GM19397 (cell line): Measurements from ENCODE around the gene MARCHF10.

ENCODE experiments used
- ATAC-seq: cut with Tn5 transposase; IDR thresholded peaks from one replicate; pipeline ENCODE4 v1.9.1; 2021; ENCODE audit warnings: mild to moderate bottlenecking, moderate library complexity; ENCODE audit not compliant: unreplicated experiment

Gene MARCHF10

DNA sequence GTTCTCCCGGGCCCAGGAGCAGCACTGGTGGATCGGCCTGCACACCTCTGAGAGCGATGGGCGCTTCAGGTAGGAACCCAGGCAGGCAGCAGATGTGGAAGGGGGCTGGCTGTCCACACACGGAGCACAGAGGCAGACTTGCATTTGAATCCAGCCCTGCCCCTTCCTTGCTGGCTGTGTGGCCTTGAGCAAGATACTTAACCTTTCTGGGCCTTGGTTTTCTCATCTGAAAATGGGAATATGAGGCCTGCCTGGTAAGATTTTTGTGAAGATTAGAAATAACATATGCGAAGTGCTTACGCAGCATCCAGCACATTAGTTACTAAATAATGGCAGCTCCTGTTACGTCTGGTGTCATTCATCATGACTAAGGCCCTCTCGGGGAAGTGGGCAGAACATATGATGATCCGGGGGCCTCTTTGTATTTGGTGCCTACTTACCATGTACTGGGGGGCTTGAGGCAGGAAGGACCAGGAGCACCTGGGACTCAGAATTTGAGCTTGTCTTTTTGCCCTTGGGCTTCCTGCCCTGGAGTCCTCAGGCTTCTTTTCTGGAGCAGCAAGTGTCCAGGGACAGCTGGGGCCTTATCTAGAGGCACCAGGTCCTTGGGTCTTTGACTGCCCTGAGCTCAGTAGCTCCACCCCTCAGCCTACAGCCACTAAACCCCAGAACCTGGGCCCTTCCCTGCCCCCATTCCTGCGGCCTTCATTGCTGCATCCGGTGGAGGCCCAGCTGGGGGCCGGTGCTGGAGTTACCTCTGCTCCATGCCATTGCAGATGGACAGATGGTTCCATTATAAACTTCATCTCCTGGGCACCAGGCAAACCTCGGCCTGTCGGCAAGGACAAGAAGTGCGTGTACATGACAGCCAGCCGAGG, 126.8 kb downstream of the MARCHF10 start:
- no peak for ATAC-seq

DNA sequence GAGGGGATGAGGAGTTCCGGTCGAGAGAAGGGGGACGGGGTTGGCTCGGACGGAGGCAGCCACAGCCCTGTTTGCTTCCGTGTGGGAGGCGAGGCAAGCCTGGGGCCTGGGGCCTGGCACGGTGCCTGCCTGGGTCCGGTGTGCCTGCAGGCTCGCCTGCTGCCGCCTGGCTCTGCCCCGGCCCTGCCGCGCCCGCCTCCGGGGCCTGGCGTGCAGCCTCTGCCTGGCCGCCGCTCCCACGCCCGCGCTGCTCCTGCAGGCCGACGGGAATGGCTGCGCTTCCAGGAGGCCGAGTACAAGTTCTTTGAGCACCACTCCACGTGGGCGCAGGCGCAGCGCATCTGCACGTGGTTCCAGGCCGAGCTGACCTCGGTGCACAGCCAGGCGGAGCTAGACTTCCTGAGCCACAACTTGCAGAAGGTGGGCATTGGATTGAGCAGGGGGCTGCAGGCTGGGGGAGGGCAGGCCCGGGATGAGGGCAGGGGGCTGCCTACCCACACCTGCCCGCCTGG, 127.5 kb downstream of the MARCHF10 start:
- ATAC-seq = no peak

DNA sequence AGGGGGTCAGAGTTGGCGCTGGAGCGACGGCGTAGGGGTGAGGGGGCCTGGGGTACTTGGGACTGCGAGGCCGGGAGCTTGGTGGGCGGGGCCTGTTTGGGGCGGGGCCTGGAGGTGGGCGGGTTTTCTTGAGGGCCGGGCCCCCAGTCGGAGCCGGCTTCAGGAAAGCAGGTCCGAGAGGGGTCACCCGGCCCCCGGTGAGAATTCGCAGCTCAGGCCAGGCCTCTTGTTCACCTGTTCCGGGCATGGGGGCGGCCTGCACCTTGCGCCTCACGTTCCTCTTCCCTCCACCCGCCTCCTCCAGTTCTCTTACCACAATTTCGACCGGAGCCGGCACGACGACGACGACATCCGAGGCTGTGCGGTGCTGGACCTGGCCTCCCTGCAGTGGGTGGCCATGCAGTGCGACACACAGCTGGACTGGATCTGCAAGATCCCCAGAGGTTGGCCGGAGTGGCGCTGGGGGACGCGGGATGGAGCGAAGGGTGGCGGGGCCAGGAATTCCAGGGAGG, 128.2 kb downstream of the MARCHF10 start:
- ATAC-seq = no peak

DNA sequence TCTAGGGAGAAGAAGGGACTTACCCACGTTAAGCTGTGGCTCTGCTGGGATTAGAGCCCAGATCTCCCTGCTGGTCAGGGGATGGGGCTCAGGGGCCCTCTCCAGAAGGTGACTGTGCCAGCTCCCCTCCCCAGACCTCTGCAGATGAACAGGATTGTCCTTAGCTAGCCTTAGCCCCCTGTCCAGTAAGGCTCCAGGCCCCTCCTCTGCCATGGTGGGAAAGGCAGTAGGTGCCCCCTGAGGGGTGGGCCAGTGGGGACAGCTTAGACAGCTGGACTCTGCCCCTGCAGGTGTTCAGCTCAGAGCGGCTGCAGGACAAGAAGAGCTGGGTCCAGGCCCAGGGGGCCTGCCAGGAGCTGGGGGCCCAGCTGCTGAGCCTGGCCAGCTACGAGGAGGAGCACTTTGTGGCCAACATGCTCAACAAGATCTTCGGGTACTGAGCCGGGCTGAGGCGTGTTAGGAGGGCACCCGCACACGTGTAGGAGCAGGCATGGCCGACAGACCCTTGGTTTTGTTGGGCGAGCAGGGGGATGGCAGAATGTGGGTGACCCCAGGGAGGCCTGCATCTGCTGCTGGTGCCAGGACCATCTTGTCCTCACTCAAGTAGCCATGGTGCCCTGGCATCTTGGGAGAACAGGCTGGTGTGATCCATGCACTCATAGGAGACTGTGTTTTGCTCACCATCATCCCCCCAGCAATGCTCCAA, 129.7 kb downstream of the MARCHF10 start:
- ATAC-seq = no peak

DNA sequence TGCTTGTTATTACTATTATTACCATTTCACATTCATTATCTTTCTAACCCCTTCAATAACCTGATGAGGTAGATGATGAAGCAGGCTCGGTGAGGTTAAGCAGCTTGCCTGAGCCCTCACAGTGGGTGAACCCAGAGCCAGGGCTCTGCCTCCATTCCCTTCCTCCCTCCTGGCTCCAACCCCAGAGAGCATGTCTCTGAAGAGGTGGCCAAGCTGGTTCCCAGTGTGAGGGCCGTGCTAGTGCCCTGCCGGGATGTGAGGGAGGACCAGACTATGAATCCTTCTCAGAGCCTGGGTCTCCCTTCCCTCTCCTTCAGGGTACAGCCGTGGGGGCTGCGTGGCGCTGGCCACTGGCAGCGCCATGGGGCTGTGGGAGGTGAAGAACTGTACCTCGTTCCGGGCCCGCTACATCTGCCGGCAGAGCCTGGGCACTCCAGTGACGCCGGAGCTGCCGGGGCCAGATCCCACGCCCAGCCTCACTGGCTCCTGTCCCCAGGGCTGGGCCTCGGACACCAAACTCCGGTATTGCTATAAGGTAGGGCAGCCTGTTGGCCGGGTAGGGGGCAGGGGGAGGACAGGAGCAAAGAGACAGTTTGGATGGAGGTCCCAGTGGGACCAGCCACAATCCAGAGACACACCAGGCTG, 131.0 kb downstream of the MARCHF10 start:
- ATAC-seq = no peak

DNA sequence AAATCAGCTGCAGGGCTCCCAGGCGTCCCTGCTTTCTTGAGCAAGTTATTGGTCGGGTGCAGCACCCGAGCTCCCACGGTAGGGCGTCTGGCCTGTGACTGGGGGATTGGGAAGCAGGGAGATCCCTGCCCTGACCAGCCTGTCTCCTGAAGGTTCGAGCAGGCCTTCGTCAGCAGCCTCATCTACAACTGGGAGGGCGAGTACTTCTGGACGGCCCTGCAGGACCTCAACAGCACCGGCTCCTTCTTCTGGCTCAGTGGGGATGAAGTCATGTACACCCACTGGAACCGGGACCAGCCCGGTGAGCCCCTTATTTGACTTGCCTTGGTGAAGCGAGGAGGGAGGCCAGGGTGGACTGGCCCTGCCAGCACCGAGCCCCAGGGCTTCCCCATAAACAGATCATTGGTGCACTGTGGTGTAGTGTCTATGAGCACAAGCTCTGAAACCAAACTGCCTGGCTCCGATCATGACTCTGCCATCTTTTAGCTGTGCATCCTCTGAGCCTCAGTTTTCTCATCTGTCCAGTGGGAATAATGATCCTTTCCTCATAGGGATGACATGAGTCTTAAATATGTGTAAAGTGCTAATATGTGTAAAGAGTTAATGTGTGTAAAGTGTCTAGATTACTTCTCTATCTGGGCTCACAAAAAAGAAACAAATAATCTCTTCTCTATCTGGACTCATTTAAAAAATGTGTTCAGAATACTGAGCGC, 131.7 kb downstream of the MARCHF10 start:
- no peak for ATAC-seq

DNA sequence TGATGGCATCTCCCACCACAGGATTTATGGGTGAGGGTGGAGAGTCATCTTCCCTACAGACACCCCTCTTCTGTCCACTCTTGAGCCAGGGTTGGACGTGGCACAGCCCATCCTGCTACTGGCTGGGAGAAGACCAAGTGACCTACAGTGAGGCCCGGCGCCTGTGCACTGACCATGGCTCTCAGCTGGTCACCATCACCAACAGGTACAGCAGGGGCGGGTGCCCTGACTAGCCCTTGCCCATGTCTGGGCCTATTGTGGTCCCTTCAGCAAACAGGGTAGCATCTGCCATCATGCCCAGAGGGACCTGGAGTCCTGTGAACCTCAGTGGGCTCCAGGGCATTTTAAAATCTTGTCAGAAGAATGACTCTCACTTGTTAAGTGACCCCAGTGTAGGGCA, 132.4 kb downstream of the MARCHF10 start:
- ATAC-seq = no peak

DNA sequence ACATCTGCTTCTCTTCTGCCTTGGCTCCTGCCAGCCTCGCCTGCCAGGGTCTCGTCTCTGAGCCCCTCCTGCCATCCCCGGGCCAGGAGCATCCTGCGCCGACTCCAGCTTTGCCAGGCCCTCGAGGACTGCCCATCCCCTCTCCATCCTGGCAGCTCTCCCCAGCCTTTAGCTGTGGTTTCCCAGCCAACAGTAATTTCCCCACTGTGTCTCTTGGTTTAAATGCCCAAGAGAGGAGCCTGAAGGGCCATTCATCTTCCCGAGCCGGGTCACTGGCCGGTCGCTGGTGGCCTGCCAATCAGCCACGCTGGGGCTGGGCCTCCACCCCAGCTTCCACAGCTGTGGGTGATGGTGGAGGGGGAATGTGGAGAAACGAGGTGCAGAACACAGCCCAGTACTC, 132.9 kb downstream of the MARCHF10 start:
- no peak for ATAC-seq

DNA sequence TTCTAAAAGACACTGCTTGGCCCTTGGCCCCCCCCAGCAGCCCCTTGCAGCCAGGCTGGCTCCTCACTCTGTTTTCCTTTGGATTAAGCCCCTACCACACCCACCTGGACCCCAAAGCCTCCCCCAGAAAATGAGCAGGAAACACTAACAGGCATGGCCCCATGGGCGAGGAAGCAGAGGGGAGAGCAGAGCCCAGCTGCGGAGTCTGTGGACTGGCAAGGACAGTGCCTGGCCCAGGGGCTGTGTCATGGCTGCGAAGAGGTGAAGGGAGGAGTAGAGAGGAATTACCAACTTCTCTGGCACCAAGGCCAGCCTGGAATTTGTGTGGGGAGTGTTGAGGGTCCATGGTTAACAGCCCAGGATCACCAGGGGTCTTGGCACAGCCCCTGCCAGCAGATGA, 133.3 kb downstream of the MARCHF10 start:
- no peak for ATAC-seq

DNA sequence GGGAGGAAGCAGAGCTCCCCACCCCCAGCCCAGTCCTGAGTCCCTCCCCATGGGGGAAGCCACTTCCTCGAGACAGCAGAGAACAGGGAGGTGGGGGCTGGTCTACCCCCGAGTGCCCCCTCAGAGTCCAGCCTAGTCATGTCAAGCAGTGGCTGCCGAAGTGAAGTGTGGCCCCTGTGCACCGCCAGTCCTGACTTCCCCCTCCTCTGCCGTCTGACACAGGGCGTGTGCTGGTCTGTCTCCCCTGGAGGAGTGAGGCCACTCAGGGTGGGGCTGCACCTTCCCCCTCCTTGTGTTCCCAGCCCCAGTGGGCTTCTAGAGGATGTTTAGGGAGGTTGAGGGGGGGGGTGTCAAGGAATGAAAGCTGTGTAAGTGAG, 133.8 kb downstream of the MARCHF10 start:
- ATAC-seq = no peak

DNA sequence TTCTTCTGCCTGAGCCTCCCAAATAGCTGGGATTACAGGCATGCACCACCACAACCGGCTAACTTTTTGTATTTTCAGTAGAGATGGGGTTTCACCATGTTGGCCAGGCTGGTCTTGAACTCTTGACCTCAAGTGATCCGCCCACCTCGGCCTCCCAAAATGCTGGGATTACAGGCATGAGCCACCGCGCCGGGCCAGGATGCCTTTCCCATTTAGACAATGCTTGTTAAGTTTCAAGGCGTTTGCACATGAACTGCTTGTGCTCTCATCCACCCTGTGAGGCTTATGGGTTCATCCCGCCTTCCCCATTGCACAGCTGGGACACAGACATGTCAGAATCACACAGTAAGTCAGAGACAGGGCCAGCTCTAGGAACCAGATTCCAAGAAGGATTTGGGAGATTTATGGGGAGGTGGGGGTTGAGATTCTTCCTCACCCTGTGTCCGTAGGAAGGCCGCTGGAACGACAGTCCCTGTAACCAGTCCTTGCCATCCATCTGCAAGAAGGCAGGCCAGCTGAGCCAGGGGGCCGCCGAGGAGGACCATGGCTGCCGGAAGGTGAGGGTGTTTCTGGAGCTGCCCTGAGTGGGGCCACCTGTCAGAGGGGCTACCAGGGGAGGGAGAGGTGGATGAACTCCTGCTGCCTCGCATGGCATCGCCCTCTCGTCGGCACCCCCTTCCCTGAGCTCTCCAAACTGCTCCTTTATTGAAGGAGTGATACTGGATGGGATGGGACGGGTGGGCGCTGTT, 134.3 kb downstream of the MARCHF10 start:
- ATAC-seq = no peak

DNA sequence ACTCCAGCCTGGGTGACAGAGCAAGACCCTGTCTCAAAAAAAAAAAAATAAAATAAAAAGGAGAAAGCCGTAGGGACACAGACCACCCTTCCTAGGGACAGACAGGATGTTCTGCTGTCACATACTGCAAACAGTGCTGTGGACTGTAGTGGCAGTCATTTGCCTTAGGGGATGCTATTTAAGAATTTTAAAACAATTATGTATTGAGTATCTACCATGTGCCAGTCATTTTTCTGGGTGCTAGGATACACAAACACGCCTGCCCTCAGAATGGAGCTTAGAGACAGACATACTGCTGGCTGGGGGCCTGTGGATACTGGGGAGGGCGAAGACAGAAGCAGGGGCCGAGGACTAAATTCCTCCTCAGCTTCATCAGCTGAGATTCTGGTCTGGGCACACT, 135.2 kb downstream of the MARCHF10 start:
- ATAC-seq = no peak

DNA sequence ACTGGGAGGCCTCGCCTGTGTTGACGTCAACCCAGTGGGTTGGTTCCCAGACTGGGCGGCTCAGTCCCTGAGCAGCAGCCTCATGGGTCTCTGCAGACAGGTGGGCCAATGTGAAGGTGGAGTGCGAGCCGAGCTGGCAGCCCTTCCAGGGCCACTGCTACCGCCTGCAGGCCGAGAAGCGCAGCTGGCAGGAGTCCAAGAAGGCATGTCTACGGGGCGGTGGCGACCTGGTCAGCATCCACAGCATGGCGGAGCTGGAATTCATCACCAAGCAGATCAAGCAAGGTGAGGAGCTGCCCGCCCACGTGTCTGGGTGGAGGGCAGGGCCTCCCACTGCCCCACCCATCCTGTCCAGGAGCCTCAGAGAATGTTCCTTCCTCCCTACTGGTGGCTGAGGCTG, 136.6 kb downstream of the MARCHF10 start:
- no peak for ATAC-seq

DNA sequence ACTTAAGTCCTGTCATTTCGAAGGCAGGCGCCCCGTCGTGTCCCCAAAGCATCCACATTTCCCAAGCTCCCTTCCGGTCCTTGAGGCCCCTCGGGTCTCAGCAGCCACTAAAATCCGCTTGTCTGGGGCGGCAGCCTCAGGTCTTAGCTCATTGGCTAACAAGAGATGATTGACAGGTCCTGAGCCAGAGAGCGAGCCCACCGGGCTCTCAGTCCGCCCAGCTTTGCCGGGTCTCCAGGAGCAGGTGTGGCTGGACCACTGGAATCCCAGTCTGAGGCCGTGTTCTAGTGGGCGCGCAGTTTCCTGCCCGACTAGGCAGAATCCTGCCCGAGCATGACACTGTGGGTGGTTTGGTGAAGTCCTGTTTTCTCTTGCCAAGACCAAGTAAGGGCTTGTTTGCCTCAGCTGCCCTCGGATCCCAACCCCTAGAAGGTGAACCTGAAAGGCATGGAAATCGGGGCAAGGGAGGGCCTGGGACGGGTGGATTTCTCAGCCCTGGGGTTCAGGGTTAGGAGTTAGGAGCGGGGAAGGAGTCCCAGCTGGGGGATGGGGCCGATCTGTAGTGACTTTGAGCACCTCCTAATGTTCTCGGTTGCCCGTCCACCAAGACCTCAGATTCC, 137.8 kb downstream of the MARCHF10 start:
- ATAC-seq = no peak

DNA sequence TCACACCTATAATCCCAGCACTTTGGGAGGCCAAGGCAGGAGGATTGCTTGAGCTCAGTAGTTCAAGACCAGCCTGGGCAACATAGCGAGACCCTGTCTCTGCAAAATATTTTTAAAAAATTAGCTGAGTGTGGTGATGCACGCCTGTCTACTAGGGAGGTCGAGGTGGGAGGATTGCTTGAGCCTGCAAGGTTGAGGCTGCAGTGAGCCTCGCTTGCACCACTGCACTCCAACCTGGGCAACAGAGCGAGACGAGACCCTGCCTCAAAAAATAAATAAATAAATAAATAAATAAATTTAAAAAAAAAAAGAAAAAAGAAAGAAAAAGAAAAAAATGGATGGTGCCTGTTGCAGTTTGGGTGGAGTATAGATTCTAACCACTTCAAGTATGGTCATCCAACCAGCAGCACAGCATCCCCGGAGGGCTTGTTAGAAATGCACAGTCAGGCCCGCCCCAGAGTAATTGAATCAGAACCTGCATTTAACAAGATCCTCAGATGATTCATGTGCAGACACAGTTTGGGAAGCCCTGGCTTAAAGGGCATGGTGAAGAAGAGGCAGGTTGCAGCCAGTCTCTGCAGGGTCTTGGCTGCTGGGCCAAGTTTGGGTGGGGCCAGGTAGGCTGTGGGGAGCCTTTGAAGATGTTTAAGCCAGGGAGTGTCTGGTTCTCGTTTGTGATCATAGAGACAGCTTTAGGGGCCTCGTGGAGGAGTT, 139.9 kb downstream of the MARCHF10 start:
- ATAC-seq = no peak

DNA sequence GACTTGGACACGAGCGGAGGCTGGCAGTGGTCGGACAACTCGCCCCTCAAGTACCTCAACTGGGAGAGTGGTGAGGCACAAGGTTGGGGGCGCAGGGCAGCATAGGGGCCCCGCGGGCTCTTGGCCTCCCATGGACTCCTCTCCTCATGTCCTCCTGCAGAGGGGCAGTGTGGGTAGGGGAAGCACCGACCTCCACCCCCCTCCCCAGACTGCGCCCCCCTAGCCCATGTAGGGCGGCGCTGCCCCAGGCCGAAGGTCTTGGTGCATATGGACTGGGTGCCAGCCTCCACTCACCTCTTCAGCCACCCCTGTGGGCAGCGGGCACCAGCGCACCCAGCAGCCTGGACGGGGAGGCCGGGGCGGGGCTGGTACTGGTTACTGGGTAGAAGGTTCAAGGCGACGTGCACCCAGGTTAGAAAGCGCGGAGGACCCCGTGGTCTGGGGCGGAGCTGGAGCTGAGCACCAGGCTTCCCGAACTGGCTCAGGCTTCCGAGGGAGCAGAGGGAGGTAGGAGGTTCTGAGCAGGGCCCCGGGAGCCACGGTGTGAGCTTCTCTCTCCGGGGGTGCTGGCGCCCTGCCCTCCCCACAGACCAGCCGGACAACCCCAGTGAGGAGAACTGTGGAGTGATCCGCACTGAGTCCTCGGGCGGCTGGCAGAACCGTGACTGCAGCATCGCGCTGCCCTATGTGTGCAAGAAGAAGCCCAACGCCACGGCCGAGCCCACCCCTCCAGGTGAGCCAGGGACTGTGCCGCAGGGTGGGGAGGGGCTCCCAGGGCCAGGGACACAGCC, 141.1 kb downstream of the MARCHF10 start:
- no peak for ATAC-seq

DNA sequence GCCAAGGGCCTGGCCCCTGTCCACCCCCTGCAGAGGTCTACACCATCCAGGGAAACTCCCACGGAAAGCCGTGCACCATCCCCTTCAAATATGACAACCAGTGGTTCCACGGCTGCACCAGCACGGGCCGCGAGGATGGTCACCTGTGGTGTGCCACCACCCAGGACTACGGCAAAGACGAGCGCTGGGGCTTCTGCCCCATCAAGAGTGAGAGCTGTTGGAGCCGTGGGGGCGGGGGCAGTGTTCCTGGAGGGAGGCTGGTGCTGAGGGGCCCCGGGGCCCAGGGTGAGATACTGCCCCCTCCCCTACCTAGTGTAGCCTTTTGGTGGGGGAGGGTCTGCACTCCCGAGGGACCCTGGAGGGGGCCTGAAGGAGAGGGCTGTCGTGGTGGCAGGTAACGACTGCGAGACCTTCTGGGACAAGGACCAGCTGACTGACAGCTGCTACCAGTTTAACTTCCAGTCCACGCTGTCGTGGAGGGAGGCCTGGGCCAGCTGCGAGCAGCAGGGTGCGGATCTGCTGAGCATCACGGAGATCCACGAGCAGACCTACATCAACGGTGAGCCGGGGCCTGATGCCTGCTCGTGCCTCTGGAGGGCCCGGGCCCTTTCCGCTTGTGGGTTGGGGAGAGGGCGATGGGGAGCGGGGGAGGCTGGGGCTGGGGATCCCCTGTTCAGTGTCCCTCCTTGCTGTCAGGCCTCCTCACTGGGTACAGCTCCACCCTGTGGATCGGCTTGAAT, 141.9 kb downstream of the MARCHF10 start:
- ATAC-seq = no peak

DNA sequence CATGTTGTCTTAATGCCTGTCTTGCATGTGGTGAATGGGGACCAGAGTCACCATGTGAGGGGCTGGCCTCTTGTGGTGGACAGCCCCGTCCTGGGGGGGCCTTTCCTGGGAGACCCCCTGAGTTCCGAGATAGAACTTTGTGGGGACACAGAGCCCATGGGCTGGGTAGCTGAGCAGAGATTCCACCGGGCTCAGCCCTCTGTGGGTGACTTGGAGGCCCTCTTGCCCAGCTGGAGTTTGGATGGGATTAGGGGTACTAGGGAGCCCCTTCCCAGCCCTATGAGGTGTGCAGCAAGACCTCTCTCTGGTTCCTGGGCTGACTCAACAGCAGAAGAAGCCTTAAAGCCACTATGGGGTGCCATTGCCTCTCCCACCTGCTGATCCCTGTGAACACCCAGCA, 142.5 kb downstream of the MARCHF10 start:
- no peak for ATAC-seq
